Gastroesophageal sphincter (tissue), 3 donors: ENCODE measurements around the gene GANC.
"Not testable (repeated sequence)": the region's sequence is repeated elsewhere in the genome, so short reads cannot be mapped to it uniquely, and the experiment has no call there.

Source experiments
- EP300 ChIP-seq: sonication (generic); formaldehyde crosslinking; IDR thresholded peaks from one replicate; pipeline ENCODE4 v1.6.1; 2017; ENCODE audit warnings: antibody characterized with exemption, mild to moderate bottlenecking
- POLR2A ChIP-seq, 2 donors: fragments of 450-650 bp; IDR thresholded peaks; one replicate each; pipeline ENCODE4 v1.6.1; 2017; ENCODE audit warnings: antibody characterized with exemption in 2 of 2, mild to moderate bottlenecking in 2 of 2, moderate library complexity in 1 of 2
- POLR2AphosphoS5 ChIP-seq: sonication (generic); formaldehyde crosslinking; IDR thresholded peaks from one replicate; pipeline ENCODE4 v1.6.1; 2017; ENCODE audit warnings: antibody characterized with exemption
- TF ChIP-seq, protein P1 (sequence below), 4 experiments: fragments of 200-600 bp in 2 of 4; fragments of 450-650 bp in 2 of 4; sonication (generic) in 1 of 4; IDR thresholded peaks; one replicate each; pipeline ENCODE4 v1.5.1; 2017 to 2019; ENCODE audit warnings: antibody characterized with exemption in 4 of 4, mild to moderate bottlenecking in 2 of 4, moderate library complexity in 2 of 4

DNA sequence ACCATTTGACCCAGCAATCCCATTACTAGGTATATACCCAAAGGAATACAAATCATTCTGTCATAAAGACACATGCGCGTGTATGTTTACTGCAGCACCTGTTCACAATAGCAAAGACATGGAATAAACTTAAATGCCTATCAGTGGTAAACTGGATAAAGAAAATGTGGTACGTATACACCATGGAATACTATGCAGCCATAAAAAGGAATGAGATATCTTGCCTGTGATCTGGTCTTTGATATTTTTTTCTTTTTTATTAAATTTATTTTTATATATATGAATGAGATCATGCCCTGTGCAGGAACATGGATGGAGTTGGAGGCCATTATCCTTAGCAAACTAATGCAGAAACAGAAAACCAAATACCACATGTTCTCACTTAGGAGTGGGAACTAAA, 64.1 kb downstream of the GANC start:
- TF ChIP-seq POLR2A (IDR thresholded peaks at IDR 0.05); EP300; POLR2AphosphoS5: not testable (repeated sequence)
- TF ChIP-seq, protein P1, sequence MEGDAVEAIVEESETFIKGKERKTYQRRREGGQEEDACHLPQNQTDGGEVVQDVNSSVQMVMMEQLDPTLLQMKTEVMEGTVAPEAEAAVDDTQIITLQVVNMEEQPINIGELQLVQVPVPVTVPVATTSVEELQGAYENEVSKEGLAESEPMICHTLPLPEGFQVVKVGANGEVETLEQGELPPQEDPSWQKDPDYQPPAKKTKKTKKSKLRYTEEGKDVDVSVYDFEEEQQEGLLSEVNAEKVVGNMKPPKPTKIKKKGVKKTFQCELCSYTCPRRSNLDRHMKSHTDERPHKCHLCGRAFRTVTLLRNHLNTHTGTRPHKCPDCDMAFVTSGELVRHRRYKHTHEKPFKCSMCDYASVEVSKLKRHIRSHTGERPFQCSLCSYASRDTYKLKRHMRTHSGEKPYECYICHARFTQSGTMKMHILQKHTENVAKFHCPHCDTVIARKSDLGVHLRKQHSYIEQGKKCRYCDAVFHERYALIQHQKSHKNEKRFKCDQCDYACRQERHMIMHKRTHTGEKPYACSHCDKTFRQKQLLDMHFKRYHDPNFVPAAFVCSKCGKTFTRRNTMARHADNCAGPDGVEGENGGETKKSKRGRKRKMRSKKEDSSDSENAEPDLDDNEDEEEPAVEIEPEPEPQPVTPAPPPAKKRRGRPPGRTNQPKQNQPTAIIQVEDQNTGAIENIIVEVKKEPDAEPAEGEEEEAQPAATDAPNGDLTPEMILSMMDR (IDR thresholded peaks at IDR 0.05), result not testable (repeated sequence)
